ENCODE measurements around the gene RAD51.
"Not testable (repeated sequence)": the region's sequence is repeated elsewhere in the genome, so short reads cannot be mapped to it uniquely, and the experiment has no call there.

The RAD51 gene

DNA sequence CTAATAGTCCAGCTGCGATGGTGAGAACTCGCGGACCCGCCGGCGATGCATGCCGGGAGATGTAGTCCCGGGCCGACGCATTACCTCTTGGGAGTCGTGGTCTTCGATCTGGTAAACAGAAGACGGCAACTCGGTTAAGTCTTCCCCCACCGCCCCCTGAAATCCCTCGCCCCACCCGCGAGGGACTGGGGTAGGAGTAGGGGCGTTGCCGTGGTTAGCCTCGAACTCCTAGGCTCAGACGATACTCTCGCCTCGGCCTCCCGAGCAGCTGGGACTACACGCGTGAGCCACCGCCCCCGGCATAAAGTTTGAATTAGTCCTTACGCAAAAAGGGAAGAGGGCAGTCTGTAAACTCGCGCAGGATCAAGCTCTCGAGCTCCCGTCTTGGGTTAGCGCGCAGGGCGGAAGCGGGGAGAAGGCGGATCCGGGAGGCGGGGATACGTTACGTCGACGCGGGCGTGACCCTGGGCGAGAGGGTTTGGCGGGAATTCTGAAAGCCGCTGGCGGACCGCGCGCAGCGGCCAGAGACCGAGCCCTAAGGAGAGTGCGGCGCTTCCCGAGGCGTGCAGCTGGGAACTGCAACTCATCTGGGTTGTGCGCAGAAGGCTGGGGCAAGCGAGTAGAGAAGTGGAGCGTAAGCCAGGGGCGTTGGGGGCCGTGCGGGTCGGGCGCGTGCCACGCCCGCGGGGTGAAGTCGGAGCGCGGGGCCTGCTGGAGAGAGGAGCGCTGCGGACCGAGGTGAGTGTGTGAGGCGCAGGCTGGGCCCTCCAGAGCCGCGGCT is at the start of gene RAD51:
Gene RAD51 (plus strand): TSS at position 487 of the 781 bp plus-strand sequence. CDS start 3,585 bp downstream, outside the sequence.
- DNase-seq = peak; percentile 75

DNA sequence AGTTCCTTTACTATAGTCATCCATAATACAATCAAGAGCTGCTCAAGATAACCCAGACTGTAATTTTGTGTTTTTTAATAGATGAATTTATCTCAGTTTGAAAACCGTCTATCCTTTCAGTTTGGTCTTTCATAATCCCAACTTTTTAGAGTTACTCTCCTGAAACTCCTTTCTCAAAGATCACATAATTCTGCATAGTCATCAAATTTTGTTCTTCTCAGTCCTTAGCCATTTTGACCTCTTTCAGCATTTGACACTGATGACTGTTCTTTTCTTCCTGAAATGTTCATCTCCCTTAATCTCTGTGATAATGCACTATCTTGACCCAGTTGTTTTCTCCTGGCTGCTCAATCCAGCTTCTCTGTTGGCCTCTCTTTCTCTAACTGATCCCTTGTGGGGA is 47.5 kb upstream of the RAD51 start:
- no peak for DNase-seq

DNA sequence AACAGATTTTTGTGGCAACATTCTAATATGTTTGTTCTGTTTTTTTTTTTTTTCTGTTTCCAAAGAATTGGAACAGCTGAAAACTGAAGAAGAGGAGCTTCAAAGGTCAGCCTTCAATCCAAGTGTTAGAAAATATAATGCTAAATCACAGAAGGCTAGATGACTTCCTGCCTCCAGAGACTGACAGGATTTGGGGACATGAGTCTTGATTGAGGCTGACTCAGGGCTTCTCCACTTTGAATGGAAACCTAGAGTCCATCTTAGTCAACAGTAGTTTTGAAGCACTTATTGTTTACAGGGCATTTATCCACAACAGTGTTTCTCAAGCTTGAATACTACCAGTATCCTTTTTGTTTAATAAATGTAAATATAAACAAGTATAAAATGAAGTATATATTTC is 44.5 kb upstream of the RAD51 start:
- no peak for DNase-seq

DNA sequence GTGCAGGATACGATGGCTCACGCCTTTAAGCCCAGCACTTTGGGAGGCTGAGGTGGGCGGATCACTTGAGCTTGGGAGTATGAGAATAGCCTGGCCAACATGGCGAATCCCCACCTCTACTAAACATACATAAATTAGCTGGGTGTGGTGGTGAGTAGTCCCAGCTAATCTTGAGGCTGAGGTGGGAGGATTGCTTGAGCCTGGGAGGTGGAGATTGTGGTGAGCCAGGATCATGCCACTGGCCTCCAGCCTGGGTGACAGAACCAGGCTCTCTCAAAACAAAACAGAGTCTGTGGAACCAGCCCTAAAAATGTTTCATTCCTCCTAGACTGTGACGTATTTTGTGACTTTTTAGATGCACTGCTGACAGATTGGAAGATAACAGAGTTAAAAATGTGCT is 34.3 kb upstream of the RAD51 start:
- no peak for DNase-seq

DNA sequence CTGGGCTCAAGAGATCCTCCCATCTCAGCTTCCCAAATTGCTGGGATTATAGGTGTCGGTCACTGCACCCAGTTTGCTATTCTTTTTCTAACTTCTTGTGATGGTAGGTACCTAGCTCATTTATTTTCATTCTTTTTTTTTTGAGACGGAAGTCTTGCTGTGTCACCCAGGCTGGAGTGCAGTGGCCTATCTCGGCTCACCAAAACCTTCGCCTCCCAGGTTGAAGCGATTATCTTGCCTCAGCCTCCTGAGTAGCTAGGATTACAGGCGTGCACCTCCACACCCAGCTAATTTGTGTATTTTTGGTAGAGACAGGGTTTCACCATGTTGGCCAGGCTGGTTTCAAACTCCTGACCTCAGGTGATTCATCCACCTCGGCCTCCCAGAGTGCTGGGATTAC is 30.1 kb upstream of the RAD51 start:
- no peak for DNase-seq

DNA sequence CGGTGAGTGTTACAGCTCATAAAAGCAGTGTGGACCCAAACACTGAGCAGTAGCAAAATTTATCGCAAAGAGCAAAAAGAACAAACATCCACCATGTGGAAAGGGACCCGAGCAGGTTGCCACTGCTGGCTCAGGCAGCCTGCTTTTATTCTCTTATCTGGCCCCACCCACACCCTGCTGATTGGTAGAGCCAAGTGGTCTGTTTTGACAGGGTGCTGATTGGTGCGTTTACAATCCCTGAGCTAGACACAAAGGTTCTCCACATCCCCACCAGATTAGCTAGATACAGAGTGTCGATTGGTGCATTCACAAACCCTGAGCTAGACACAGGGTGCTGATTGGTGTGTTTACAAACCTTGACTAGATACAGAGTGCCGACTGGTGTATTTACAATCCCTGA is 18.7 kb upstream of the RAD51 start:
- DNase-seq = not testable (repeated sequence)

DNA sequence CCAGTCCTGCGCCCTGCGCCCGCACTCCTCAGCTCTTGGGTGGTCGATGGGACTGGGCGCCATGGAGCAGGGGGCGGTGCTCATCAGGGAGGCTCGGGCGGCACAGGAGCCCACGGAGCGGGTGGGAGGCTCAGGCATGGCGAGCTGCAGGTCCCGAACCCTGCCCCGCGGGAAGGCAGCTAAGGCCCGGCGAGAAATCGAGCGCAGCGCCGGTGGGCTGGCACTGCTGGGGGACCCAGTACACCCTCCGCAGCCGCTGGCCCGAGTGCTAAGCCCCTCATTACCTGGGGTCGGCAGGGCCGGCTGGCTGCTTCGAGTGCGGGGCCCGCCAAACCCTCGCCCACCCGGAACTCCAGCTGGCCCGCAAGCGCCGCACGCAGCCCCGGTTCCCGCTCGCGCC is 18.1 kb upstream of the RAD51 start:
- DNase-seq = not testable (repeated sequence)

DNA sequence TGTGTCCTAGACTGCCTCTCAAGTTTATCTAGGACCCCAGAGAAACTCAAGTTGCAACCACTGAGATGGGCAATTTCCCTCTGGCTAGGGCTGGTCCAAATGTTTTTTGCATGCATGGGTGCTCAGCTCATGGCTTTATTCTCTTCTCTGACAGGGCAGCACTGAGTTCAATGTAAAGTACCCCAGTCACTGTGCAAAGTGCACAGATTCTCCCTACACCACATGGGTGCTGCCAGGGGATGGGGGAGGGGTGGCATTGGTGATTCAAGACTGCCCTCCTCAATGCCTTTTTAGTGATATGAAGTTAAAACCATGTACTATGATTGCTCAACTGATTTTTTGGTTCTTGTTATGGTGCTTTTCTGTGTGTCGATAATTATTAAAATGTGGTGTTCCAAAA is 14.8 kb upstream of the RAD51 start:
- no peak for DNase-seq

DNA sequence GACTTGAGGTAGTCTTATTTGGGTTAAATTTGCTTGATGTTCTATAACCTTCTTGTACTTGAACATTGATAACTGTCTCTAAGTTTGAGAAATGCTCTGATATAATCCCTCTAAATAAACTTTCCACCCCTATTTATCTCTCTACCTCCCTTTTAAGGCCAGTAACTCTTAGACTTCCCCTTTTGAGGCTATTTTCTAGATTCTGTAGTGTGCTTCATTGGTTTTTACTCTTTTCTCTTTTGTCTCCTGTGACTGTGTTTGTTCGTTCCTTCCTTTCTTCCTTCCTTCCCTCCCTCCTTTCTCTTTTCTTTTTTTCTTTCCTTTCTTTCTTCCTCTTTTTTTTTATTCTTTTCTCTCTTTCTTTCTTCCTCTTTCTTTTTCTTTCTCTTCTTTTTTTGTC is 14.0 kb upstream of the RAD51 start:
- not testable (repeated sequence) for DNase-seq

DNA sequence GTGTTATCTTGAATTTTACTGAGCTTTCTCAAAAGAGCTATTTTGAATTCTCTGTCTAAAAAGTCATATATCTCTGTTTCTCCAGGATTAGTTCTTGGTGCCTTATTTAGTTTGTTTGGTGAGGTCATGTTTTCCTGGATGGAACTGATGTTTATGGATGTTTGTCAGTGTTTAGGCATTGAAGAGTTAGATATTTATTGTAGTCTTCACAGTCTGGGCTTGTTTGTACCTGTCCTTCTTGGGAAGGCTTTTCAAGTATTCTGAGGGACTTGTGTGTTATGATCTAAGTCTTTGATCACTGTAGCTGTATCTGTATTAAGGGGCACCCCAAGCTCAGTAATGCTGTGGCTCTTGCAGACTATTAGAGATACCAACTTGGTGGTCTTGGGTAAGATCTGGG is 10.6 kb upstream of the RAD51 start:
- no peak for DNase-seq

DNA sequence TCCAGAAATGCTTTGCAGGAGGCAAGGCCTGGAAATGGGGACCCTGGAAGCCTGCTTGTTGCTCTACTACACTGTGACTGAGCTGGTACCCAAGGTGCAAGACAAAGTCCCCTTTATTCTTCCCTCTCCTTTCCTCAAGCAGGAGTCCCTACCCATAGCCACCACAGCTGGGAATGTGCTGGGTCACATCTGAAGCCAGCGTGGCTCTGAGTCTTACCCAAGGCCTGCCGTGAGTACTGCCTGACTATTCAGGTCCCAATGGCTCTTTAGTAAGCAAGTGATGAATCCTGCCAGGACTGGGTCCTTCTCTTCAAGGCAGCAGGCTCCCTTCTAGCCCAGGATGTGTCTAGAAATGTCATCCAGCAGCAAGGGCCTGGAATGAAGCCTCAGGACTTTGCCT is 9.6 kb upstream of the RAD51 start:
- no peak for DNase-seq

DNA sequence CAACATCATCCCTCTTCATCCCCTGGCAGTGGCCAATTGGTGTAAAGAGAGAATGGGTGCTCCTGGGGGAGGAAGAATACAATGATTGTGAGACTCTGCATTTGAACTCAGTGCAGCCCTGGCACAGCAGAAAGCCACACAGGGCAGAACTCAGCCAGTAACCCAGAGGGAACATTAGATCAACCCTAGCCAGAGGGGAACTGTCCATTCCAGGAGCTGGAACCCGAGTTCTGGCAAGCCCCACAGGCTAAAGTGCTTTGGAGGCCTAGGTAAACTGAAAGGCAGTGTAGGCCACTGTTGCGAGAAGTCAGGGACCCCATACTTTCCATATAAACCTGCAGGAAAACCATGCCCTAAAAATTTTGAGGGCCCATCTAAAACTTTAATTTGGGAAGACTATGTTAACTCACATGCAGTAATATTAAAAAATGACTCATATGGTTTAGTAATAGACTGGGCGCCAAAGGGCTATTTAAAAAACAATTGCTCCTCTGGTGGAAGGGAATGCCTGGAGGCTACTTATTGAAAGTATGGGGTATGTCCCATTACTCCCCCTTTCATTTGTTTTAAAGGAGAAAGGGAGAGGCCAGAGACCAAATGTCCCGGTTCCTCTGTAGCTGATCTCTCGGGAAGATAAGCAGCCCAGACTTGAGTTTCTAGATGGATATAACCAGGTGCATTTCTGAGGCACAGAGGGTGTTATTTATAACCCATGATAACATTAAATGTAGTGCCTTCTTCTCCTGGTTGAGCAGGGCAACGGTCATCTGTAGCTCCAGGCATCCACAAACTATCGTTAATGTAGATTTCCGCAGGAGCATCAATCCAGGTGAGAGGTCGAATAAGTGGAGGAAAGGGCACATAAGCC is 5.8 kb upstream of the RAD51 start:
- no peak for DNase-seq

DNA sequence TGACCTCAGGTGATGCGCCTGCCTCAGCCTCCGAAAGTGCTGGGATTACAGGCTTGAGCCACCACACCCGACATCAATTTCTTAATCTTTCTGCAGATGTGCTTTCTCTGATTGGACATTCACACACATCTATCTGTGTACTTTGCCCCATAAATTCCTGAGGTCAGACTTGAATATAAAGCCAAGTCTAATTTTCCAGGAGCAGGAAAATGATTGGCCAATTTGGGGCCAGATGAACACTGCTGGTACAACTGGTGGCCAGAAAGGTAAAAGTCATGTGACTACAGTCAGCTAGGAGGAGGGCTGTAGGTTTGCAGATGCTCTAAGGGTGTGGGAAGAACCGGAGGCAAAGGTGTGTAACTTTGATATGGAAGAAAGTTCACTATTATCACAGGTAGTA is 3.2 kb upstream of the RAD51 start:
- DNase-seq = no peak

DNA sequence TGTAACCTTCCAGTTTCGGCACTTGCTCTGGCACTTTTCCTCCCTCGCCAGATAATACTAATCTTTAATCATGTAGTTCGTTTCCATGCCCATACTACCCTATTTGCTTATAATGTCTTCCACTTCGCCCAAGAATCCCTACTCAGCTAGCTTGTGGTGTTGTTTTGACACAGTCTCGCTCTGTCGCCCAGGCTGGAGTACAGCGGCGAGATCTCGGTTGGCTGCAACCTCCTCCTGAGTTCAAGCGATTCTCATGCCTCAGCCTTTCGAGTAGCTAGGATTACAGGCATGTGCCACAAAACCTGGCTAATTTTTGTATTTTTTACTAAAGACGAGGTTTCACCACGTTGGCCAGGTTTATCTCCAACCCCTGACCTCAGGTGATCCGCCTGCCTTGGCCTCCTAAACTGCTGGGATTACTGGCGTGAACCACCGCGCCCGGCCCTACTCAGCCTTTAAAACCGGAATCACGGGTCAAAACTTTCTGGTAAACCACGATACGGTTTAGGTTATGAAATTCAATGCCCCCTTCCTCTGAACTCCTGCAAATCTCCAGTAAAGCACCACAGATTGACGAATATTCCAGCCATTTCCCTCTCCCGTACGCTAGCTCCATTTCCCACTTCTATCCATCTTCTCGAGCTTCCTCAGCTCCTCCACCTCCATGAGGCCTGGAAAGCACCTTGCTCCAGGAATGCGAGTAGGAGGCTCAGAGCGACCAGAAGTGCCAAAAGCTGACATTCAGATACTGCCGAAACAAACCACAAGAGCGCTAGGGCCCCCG is 878 bp upstream of the RAD51 start:
- no peak for DNase-seq

DNA sequence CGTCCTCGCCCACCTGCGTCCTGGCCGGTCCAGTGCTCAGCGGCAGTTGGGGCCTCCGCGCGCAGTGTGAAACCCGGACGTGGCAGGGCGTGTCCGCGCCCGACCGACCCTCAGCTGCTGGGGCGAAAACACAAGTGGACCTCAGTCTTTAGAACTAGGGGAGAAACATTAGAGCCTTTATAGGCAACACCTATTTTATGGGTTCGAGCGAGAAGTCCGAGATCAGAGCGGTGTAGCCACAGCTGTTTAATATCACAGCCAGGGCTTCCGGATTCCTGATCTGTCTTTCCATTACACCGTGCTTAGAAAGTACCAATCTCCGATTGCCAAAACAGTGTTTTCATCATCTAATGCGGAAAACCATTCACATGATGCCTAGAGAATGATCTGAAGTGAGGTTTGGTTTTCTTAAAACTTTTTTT is 506 bp downstream of the RAD51 start:
- no peak for DNase-seq

DNA sequence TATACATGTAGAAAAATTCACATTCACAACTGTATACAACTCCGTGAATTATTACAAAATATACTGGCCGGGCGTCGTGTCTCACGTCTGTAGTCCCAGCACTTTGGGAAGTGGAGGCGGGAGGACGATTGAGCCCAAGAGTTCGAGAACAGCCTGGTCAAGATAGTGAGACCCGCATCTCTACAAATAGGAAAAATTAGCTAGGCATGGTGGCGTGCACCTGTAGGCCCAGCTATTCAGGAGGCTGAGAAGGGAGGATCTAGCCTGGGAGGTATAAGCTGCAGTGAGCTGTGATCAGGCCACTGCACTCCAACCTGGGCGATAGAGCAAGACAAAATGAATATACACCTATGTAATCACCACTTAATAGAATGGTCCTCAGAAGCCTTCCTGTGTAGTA is 1.3 kb downstream of the RAD51 start:
- no peak for DNase-seq

DNA sequence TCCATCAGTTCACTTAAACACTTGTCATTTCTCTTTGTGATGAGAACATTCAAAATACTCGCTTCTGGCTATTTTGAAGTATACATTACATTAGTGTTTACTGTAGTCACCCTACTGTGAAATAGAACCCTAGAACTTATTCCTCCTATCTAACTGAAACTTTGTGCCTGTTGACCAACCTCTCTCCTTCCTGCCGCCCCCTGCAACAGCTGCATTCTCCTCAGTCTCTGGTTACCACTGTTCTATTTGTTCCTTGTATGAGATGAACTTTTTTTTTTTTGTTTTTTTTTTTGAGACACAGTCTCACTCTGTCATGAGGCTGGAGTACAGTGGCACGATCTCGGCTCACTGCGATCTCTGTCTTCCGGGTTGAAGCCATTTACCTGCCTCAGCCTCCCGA is 2.9 kb downstream of the RAD51 start:
- no peak for DNase-seq

DNA sequence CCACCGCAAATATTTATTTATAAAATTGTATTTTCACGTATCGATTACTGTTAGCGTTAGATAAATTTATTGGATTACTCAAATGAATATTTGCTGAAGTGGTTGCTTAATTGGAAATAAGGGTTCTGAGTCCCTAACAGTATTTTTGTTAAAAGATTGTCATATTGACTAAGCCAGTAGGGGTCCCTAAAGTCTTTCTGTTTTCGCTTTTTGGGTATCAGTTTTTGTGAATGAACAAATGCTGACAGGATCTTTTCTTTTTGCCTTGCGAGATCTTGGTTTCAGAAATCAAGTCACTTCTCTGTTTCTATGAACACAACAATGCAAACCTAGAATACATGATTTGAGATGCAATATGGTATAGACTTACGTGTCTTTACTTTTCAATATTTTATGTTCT is 7.1 kb downstream of the RAD51 start:
- no peak for DNase-seq

DNA sequence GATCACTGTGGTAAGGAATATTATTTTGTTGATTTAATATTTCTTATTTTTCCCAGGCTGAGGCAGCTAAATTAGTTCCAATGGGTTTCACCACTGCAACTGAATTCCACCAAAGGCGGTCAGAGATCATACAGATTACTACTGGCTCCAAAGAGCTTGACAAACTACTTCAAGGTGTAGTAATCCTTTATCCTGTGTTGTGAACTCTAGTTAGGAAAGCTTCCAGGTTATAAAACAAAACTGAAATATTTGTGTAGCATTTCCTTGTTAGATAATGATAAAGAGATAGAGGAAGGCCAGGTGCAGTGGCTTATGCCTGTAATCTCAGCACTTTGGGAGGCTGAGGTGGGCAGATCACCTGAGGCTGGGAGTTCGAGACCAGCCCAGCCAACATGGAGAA is 11.1 kb downstream of the RAD51 start:
- no peak for DNase-seq

DNA sequence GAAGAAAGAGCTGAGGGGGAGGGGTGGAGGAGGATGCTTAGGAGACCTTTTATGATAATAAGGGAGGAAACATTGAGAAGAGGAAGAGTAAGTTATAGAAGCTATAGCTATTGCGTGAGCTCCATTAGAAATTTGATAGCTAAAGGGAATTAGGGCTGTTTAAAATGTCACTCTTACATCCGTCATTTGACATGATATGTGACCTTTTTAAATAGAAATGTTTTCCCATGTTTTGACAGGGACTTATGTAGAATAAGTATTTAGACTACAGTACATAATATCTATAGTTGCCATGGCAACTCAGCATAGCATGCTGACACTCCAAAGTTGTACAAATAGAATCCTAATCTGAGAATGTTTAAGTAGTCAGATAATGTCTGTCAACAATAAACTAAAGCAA is 19.2 kb downstream of the RAD51 start:
- DNase-seq = no peak

DNA sequence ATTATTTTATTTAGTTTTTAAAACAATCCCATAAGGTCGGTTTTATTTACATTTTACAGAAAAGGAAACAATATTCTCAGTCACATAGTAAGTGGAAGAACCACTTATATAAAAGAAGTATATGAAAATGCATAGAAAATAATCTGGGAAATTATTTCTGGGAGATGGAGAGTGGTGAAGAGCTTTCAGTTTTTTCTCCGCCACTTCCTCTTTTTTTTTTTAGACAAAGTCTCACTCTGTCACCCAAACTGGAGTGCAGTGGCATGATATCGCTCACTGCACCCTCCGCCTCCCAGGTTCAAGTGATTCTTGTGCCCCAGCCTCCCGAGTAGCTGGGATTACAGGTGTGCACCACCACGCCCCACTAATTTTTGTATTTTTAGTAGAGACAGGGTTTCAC is 21.2 kb downstream of the RAD51 start:
- DNase-seq = no peak

DNA sequence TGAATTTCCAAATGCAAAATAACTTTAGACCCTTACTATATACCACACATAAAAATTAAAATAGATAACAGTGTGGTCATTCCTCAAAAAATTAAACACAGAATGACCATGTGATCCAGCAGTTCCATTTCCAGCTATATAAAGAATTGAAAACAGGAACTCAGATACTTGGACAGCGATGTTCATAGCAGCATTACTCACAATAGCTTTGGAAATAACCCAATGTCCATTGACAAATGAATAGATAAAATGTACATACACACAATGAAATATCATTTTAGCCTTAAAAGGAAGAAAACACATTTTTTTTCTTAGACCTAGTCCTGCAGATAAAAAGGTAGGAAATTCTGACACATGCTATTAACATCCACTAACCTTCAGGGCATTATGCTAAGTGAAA is 26.7 kb downstream of the RAD51 start:
- no peak for DNase-seq

DNA sequence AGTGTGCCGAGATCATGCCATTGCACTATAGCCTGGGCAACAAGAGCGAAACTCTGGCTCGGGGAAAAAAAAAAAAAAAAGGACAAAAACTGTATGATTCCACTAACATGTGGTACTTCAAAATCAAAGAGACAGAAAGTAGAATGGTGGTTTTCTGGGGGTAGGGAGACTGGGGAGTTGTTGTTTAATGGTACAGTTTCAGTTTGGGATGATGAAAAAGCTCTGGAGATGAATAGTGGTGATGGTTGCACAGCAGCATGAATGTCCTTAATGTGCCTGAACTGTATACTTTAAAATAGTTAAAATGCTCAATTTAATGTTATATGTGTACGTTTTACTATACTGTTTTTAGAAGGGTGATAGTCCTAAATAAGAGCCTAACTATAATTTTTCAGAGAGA is 27.4 kb downstream of the RAD51 start:
- no peak for DNase-seq

DNA sequence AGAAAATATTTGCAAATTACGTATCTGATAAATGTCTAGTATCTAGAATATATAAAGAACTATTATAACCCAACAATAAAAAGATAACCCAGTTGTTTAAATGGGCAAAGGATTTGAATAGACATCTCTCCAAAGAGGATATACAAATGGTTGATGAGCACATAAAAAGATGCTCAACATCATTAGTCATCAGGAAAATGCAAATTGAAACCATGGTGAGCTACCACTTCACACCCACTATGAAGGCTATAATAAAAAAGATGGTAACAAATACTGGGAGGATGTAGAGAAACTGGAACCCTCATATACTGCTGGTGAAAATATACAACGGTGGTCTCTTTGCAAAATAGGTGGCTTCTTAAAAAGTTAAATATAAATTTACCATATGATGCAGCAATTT is 28.0 kb downstream of the RAD51 start:
- no peak for DNase-seq
